Transverse colon (tissue), 4 donors: ENCODE results near the gene ANKRD24. TPM values are rescaled to one million over a fixed set of nuclear protein-coding genes. Genes with fewer than 3 reads are reported as not detected.
A peak's percentile ranks its signal among the peaks of the same experiment; 100 is the strongest.

Source experiments
- DNase-seq: peaks from one replicate; pipeline ENCODE4 v3.0.0-alpha.2; 2019
- H3K27ac ChIP-seq, 4 donors: fragments of 200-600 bp; sonication (generic); 2 replicates each; pipeline ENCODE4 v1.5.1; 2016 to 2018; ENCODE audit warnings: inconsistent platforms in 4 of 4
- H3K27me3 ChIP-seq: fragments of 200-600 bp; sonication (generic); 2 replicates; pipeline ENCODE4 v1.5.1; 2017; ENCODE audit warnings: inconsistent platforms
- H3K36me3 ChIP-seq, 4 donors: fragments of 200-600 bp; sonication (generic); 2 replicates each; pipeline ENCODE4 v1.5.1; 2017 to 2019; ENCODE audit warnings: inconsistent platforms in 4 of 4
- H3K4me1 ChIP-seq, 4 donors: fragments of 200-600 bp; sonication (generic); 2 replicates each; pipeline ENCODE4 v1.5.1; 2017 to 2020; ENCODE audit warnings: inconsistent platforms in 4 of 4
- H3K4me3 ChIP-seq, 4 donors: fragments of 200-600 bp; sonication (generic); 1 replicate in 1 of 4; 2 replicates in 3 of 4; pipeline versions ENCODE4 v1.5.1 to v1.6.1; 2017 to 2019; ENCODE audit warnings: inconsistent platforms in 4 of 4
- H3K9me3 ChIP-seq, 2 donors: fragments of 200-600 bp; sonication (generic); 2 replicates each; pipeline ENCODE4 v1.5.1; 2017 to 2019; ENCODE audit warnings: inconsistent platforms in 2 of 2
- CTCF ChIP-seq, 5 experiments: fragments of 200-600 bp in 3 of 5; fragments of 450-650 bp in 2 of 5; sonication (generic) in 3 of 5; IDR thresholded peaks; 1 replicate in 2 of 5; 2 replicates in 3 of 5; pipeline ENCODE4 v1.5.1; 2016 to 2017; ENCODE audit warnings: antibody characterized with exemption in 5 of 5, inconsistent platforms in 3 of 5, mild to moderate bottlenecking in 2 of 5, moderate library complexity in 1 of 5
- EP300 ChIP-seq: sonication (generic); formaldehyde crosslinking; IDR thresholded peaks from one replicate; pipeline ENCODE4 v1.6.1; 2017; ENCODE audit warnings: antibody characterized with exemption, low read depth
- POLR2A ChIP-seq: fragments of 450-650 bp; IDR thresholded peaks from one replicate; pipeline ENCODE4 v1.6.1; 2016; ENCODE audit warnings: antibody characterized with exemption, mild to moderate bottlenecking, moderate library complexity
- POLR2AphosphoS5 ChIP-seq, 3 donors: sonication (generic); formaldehyde crosslinking; IDR thresholded peaks; one replicate each; pipeline ENCODE4 v1.6.1; 2016; ENCODE audit warnings: antibody characterized with exemption in 3 of 3
- WGBS, 2 donors: methylation state at CpG; one replicate each; pipeline ENCODE4 v1.1.5; 2018; ENCODE audit warnings: low coverage in 1 of 2; 5-methylcytosine and 5-hydroxymethylcytosine counted together
- in situ Hi-C, 4 donors: fragments of 200-750 bp; cut with MboI; loops; one replicate each; pipeline versions ENCODE4 v1.15.0 to v1.15.1; 2017; ENCODE audit warnings: low sequenced_read_pairs in 3 of 4, low pct_ligation_motif_present in 1 of 4, low pct_unique_long_range_greater_than_20kb in 1 of 4
- intact Hi-C: fragments of 100-400 bp; cut with DNase I; formaldehyde crosslinking; loops from one replicate; pipeline ENCODE4 v1.15.1; 2023; ENCODE audit warnings: low total_unique reads
- total RNA-seq, 4 donors: library from RNA; depleted of rRNA; stranded (reverse); fragments of >200 nt; gene quantifications; one replicate each; pipeline ENCODE4 v1.1.0, GENCODE V29; 2016

The ANKRD24 gene
- total RNA-seq, 4 donors from 2014 or later, result 1.2 to 6.4 (median 2.1) TPM

- no peaks in the 10 kb centered on the region for H3K36me3 ChIP-seq
- in situ Hi-C loops, result no loop called here
- no peak overlapping the region for H3K4me3 ChIP-seq
- H3K27me3 ChIP-seq, result peaks cover 72% of the 10 kb centered on the region
- no peaks in the 10 kb centered on the region for H3K9me3 ChIP-seq
- TF ChIP-seq EP300 (no peak), POLR2AphosphoS5 (IDR thresholded peaks at IDR 0.05) (no peak), CTCF (IDR thresholded peaks at IDR 0.05) (no peak), POLR2A (no peak)
- intact Hi-C loops, result no loop called here
- H3K4me1 ChIP-seq, result peaks cover 0 to 8% (median 2%) of the 10 kb centered on the region in 4 donors
- no peak overlapping the region for H3K27ac ChIP-seq
- 33 to 47% methylated on average over 20 to 30 of the region's 70 CpGs for WGBS, 2 donors
- no peak for DNase-seq
Measured at GRCh38 chr19:4197625-4198466, 15.4 kb downstream of the ANKRD24 start.

DNA sequence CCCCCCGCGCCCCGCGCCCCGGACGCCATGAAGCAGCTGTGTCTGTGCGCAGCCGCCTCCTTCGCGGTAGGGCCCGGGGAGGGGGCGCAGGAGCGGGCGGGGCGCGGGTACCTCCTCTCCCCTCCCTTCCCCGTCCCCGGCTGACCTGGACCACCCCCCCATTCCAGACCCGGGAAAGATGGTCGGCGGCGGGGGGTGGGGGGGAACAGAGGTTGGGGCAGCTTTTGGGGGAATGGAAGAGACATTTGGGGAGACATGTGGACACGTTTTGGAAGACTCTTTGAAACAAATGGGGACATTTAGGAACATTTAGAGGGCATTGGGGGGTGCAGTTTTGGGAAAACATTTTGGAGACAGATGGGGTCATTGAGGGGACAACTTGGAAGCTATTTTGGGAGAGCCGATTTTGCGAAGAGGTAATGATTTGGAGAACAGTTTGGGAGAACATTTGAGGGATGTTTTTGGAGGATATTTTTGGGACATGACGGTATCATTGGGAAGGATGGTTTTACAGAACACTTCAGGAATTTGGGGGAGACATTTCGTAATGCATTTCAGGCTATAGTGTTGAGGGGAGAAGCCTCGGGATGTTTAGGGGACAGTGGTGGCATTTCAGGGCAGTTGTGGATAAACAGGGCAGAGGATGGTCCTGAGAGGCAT, 16.1 kb downstream of the ANKRD24 start:
- H3K27me3 ChIP-seq, result peaks cover 68% of the 10 kb centered on the region
- TF ChIP-seq POLR2A (no peak), POLR2AphosphoS5 (IDR thresholded peaks at IDR 0.05) (no peak), EP300 (no peak), CTCF (IDR thresholded peaks at IDR 0.05) (no peak)
- intact Hi-C loops, result no loop called here
- WGBS, 2 donors, result 12 to 31% methylated on average over 5 to 18 of the region's 28 CpGs
- no peaks in the 10 kb centered on the region for H3K36me3 ChIP-seq
- DNase-seq, result no peak
- H3K27ac ChIP-seq, result no peak overlapping the region
- in situ Hi-C loops, result no loop called here
- peaks cover 0 to 8% (median 2%) of the 10 kb centered on the region in 4 donors for H3K4me1 ChIP-seq
- H3K4me3 ChIP-seq, result no peak overlapping the region
- H3K9me3 ChIP-seq, result no peaks in the 10 kb centered on the region

- H3K27ac ChIP-seq, result no peak overlapping the region
- H3K27me3 ChIP-seq, result peaks cover 57% of the 10 kb centered on the region
- in situ Hi-C loops (loop anchor here in 1 of 4 donors (25.0 kb wide), 1 partner anchor 362 kb away; no protein-coding TSS in a partner anchor), intact Hi-C loops (no loop called here)
- no peak overlapping the region for H3K4me3 ChIP-seq
- no peaks in the 10 kb centered on the region for H3K36me3 ChIP-seq
- no peak for TF ChIP-seq POLR2A
- no peak for TF ChIP-seq EP300
- no peak for TF ChIP-seq POLR2AphosphoS5 (IDR thresholded peaks at IDR 0.05)
- peak; percentile 10 to 56 (median 38) for TF ChIP-seq CTCF (IDR thresholded peaks at IDR 0.05)
- 69% methylated on average over 27 of the region's 33 CpGs; no CpG with 5 or more reads in 1 of the 2 donors for WGBS, 2 donors
- H3K9me3 ChIP-seq, result no peaks in the 10 kb centered on the region
- peak; percentile 55 for DNase-seq
- H3K4me1 ChIP-seq, result peaks cover 0 to 8% (median 4%) of the 10 kb centered on the region in 4 donors
Measured at GRCh38 chr19:4199699-4200293, 17.3 kb downstream of the ANKRD24 start.
